ENCODE results near the gene PGP.

The PGP gene

GRCh38 chr16:2233046-2233775, 18.6 kb upstream of the PGP start:
- no peak overlapping the region for H3K27ac ChIP-seq (ENCODE audit: low read depth, low read length)
- peaks cover 0 to 77% (median 71%) of the 10 kb centered on the region in 5 donors for H3K36me3 ChIP-seq (ENCODE audit: control insufficient read depth in 5 of 5, insufficient read depth in 5 of 5, low read length in 5 of 5)
- H3K4me3 ChIP-seq (ENCODE audit: low read depth in 1 of 5, low read length in 5 of 5), result no peak overlapping the region
- H3K4me1 ChIP-seq (ENCODE audit: control insufficient read depth in 5 of 5, insufficient read depth in 5 of 5, low read length in 5 of 5), result peaks cover 0 to 28% (median 17%) of the 10 kb centered on the region in 5 donors
- H3K27me3 ChIP-seq (ENCODE audit: control insufficient read depth in 5 of 5, insufficient read depth in 4 of 5, low read length in 5 of 5), result peaks cover 0 to 18% (median 8%) of the 10 kb centered on the region in 5 donors
- no peak overlapping the region for H3K9ac ChIP-seq (ENCODE audit: low read length in 5 of 5)
- H3K9me3 ChIP-seq (ENCODE audit: control insufficient read depth in 5 of 5, low read length in 5 of 5), result no peaks in the 10 kb centered on the region

GRCh38 chr16:2232094-2232990, 17.7 kb upstream of the PGP start:
- H3K9ac ChIP-seq (ENCODE audit: low read length in 5 of 5), result no peak overlapping the region
- H3K27ac ChIP-seq (ENCODE audit: low read depth, low read length), result no peak overlapping the region
- peaks cover 0 to 81% (median 74%) of the 10 kb centered on the region in 5 donors for H3K36me3 ChIP-seq (ENCODE audit: control insufficient read depth in 5 of 5, insufficient read depth in 5 of 5, low read length in 5 of 5)
- H3K9me3 ChIP-seq (ENCODE audit: control insufficient read depth in 5 of 5, low read length in 5 of 5), result no peaks in the 10 kb centered on the region
- H3K4me1 ChIP-seq (ENCODE audit: control insufficient read depth in 5 of 5, insufficient read depth in 5 of 5, low read length in 5 of 5), result peaks cover 0 to 22% (median 17%) of the 10 kb centered on the region in 5 donors
- no peak overlapping the region for H3K4me3 ChIP-seq (ENCODE audit: low read depth in 1 of 5, low read length in 5 of 5)
- peaks cover 0 to 18% (median 8%) of the 10 kb centered on the region in 5 donors for H3K27me3 ChIP-seq (ENCODE audit: control insufficient read depth in 5 of 5, insufficient read depth in 4 of 5, low read length in 5 of 5)

DNA sequence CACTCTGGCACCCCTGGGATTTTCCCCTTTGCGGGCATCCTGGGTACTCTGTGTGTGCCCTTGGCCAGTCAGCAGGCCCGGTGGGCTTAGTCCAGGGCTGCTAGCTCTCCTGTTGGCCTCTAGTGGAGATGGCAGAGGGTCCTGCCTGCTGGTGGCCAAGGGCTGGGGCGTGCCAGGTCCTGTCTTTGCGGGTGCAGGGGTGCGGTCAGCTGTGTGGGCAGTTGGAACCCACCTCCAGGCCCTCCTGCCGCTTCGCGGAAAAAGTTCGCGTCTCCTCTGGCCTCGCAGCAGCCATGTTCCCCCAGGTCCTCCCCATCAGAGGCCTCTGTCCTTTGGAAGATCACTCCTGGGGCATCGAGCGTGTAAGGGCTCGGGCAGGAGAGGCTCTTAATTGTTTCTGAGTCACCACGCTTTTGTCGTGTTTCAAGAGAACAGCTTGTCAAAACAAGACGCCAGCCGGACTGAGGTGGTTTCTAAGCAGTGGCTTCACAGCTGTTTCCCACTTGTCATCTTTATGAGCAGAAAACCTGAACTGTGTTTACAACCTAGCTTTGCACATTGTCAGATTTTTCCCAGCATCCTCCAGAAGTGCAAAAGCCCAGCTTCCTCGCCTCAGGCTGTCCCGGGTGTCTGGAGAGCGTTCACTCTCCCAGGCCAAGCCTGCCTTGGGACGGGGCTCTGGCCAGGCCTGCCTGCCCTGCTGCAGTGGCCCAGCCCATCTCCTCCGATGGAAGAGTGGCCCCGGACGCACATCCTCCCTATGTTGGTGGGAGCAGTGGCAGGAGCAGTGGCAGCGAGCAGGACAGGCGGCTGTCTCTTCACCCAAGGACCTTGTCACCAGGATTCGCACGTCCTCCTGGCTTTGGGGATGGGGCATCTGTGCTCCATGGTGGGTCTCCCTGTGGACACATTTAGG, 16.6 kb upstream of the PGP start:
- Histone ChIP-seq H3K27ac (ENCODE audit: low read depth, low read length) (no peak overlapping the region), H3K36me3 (ENCODE audit: control insufficient read depth in 5 of 5, insufficient read depth in 5 of 5, low read length in 5 of 5) (peaks cover 0 to 89% (median 79%) of the 10 kb centered on the region in 5 donors), H3K9ac (ENCODE audit: low read length in 5 of 5) (no peak overlapping the region), H3K4me1 (ENCODE audit: control insufficient read depth in 5 of 5, insufficient read depth in 5 of 5, low read length in 5 of 5) (peaks cover 0 to 11% (median 9%) of the 10 kb centered on the region in 5 donors), H3K27me3 (ENCODE audit: control insufficient read depth in 5 of 5, insufficient read depth in 4 of 5, low read length in 5 of 5) (peaks cover 0 to 9% (median 5%) of the 10 kb centered on the region in 5 donors), H3K9me3 (ENCODE audit: control insufficient read depth in 5 of 5, low read length in 5 of 5) (no peaks in the 10 kb centered on the region), H3K4me3 (ENCODE audit: low read depth in 1 of 5, low read length in 5 of 5) (no peak overlapping the region)

GRCh38 chr16:2230376-2230775, 15.7 kb upstream of the PGP start:
- Histone ChIP-seq H3K4me1 (ENCODE audit: control insufficient read depth in 5 of 5, insufficient read depth in 5 of 5, low read length in 5 of 5) (peaks cover 0 to 8% (median 5%) of the 10 kb centered on the region in 5 donors), H3K9me3 (ENCODE audit: control insufficient read depth in 5 of 5, low read length in 5 of 5) (no peaks in the 10 kb centered on the region), H3K36me3 (ENCODE audit: control insufficient read depth in 5 of 5, insufficient read depth in 5 of 5, low read length in 5 of 5) (peaks cover 0 to 84% (median 74%) of the 10 kb centered on the region in 5 donors), H3K9ac (ENCODE audit: low read length in 5 of 5) (no peak overlapping the region), H3K27ac (ENCODE audit: low read depth, low read length) (no peak overlapping the region), H3K4me3 (ENCODE audit: low read depth in 1 of 5, low read length in 5 of 5) (no peak overlapping the region), H3K27me3 (ENCODE audit: control insufficient read depth in 5 of 5, insufficient read depth in 4 of 5, low read length in 5 of 5) (peaks cover 0 to 5% (median 3%) of the 10 kb centered on the region in 5 donors)

GRCh38 chr16:2229632-2230250, 15.1 kb upstream of the PGP start:
- Histone ChIP-seq H3K27me3 (ENCODE audit: control insufficient read depth in 5 of 5, insufficient read depth in 4 of 5, low read length in 5 of 5) (peaks cover 0 to 5% (median 0%) of the 10 kb centered on the region in 5 donors), H3K4me1 (ENCODE audit: control insufficient read depth in 5 of 5, insufficient read depth in 5 of 5, low read length in 5 of 5) (peaks cover 0 to 13% (median 8%) of the 10 kb centered on the region in 5 donors), H3K4me3 (ENCODE audit: low read depth in 1 of 5, low read length in 5 of 5) (no peak overlapping the region), H3K9ac (ENCODE audit: low read length in 5 of 5) (no peak overlapping the region), H3K27ac (ENCODE audit: low read depth, low read length) (no peak overlapping the region), H3K9me3 (ENCODE audit: control insufficient read depth in 5 of 5, low read length in 5 of 5) (no peaks in the 10 kb centered on the region), H3K36me3 (ENCODE audit: control insufficient read depth in 5 of 5, insufficient read depth in 5 of 5, low read length in 5 of 5) (peaks cover 0 to 77% (median 67%) of the 10 kb centered on the region in 5 donors)

DNA sequence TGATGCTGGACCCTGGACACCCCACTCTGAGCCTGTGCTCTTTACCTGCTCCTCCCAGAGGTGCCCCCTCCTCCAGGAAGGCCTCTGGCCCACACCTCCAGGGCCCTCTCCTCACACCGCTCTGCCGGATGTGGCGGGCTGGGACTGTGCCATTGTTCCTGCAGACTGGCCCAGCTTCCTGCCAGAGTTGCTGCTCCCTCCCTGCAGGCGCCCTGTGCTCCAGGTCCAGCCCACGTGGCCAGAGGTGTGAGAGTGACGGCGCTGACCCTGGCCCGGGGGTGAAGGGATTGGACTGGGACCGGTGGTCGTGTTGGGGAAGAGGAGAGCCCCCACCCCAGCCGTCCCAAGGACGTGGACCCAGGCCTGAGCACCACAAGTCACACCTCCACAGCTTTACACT, 14.5 kb upstream of the PGP start:
- Histone ChIP-seq H3K4me3 (ENCODE audit: low read depth in 1 of 5, low read length in 5 of 5) (no peak overlapping the region), H3K9ac (ENCODE audit: low read length in 5 of 5) (no peak overlapping the region), H3K27ac (ENCODE audit: low read depth, low read length) (no peak overlapping the region), H3K4me1 (ENCODE audit: control insufficient read depth in 5 of 5, insufficient read depth in 5 of 5, low read length in 5 of 5) (peaks cover 0 to 20% (median 15%) of the 10 kb centered on the region in 5 donors), H3K27me3 (ENCODE audit: control insufficient read depth in 5 of 5, insufficient read depth in 4 of 5, low read length in 5 of 5) (peaks cover 0 to under 1% (median 0%) of the 10 kb centered on the region in 5 donors), H3K36me3 (ENCODE audit: control insufficient read depth in 5 of 5, insufficient read depth in 5 of 5, low read length in 5 of 5) (peaks cover 0 to 71% (median 61%) of the 10 kb centered on the region in 5 donors), H3K9me3 (ENCODE audit: control insufficient read depth in 5 of 5, low read length in 5 of 5) (no peaks in the 10 kb centered on the region)

GRCh38 chr16:2228161-2228824, 13.7 kb upstream of the PGP start:
- H3K36me3 ChIP-seq (ENCODE audit: control insufficient read depth in 5 of 5, insufficient read depth in 5 of 5, low read length in 5 of 5), result peaks cover 0 to 63% (median 53%) of the 10 kb centered on the region in 5 donors

GRCh38 chr16:2226918-2227317, 12.3 kb upstream of the PGP start:
- no peak overlapping the region for H3K27ac ChIP-seq (ENCODE audit: low read depth, low read length)
- H3K36me3 ChIP-seq (ENCODE audit: control insufficient read depth in 5 of 5, insufficient read depth in 5 of 5, low read length in 5 of 5), result peaks cover 0 to 49% (median 39%) of the 10 kb centered on the region in 5 donors
- no peaks in the 10 kb centered on the region for H3K27me3 ChIP-seq (ENCODE audit: control insufficient read depth in 5 of 5, insufficient read depth in 4 of 5, low read length in 5 of 5)
- H3K9ac ChIP-seq (ENCODE audit: low read length in 5 of 5), result no peak overlapping the region
- no peak overlapping the region for H3K4me3 ChIP-seq (ENCODE audit: low read depth in 1 of 5, low read length in 5 of 5)
- H3K9me3 ChIP-seq (ENCODE audit: control insufficient read depth in 5 of 5, low read length in 5 of 5), result no peaks in the 10 kb centered on the region
- peaks cover 0 to 28% (median 20%) of the 10 kb centered on the region in 5 donors for H3K4me1 ChIP-seq (ENCODE audit: control insufficient read depth in 5 of 5, insufficient read depth in 5 of 5, low read length in 5 of 5)

More at GRCh38 chr16:2228161-2228824, 13.7 kb upstream of the PGP start:
- no peaks in the 10 kb centered on the region for H3K27me3 ChIP-seq (ENCODE audit: control insufficient read depth in 5 of 5, insufficient read depth in 4 of 5, low read length in 5 of 5)
- no peaks in the 10 kb centered on the region for H3K9me3 ChIP-seq (ENCODE audit: control insufficient read depth in 5 of 5, low read length in 5 of 5)
- peak overlapping the region in 1 of 5 donors; percentile 7 for H3K9ac ChIP-seq (ENCODE audit: low read length in 5 of 5)
- no peak overlapping the region for H3K27ac ChIP-seq (ENCODE audit: low read depth, low read length)
- H3K4me3 ChIP-seq (ENCODE audit: low read depth in 1 of 5, low read length in 5 of 5), result no peak overlapping the region
- H3K4me1 ChIP-seq (ENCODE audit: control insufficient read depth in 5 of 5, insufficient read depth in 5 of 5, low read length in 5 of 5), result peaks cover 0 to 24% (median 17%) of the 10 kb centered on the region in 5 donors
